Tibial nerve (tissue), 4 donors: Measurements from ENCODE around the gene CHRNG. TPM values are rescaled to one million over a fixed set of nuclear protein-coding genes. Genes with fewer than 3 reads are reported as not detected.

Experiments used
- DNase-seq, 2 donors: peaks; one replicate each; pipeline ENCODE4 v3.0.0-alpha.2; 2019; ENCODE audit warnings: low spot score in 2 of 2
- H3K27ac ChIP-seq, 4 donors: fragments of 200-600 bp; sonication (generic) in 3 of 4; one replicate each; pipeline ENCODE4 v1.5.1; 2017 to 2019; ENCODE audit warnings: mild to moderate bottlenecking in 1 of 4
- H3K27me3 ChIP-seq, 2 donors: fragments of 200-600 bp; sonication (generic) in 1 of 2; one replicate each; pipeline versions ENCODE4 v1.5.1 to v1.6.0; 2017 to 2019
- H3K36me3 ChIP-seq, 3 donors: fragments of 200-600 bp; sonication (generic); one replicate each; pipeline ENCODE4 v1.5.1; 2018 to 2019
- H3K4me1 ChIP-seq, 4 donors: fragments of 200-600 bp; sonication (generic) in 3 of 4; one replicate each; pipeline ENCODE4 v1.5.1; 2017 to 2019
- H3K4me3 ChIP-seq, 4 donors: fragments of 200-600 bp; sonication (generic) in 3 of 4; one replicate each; pipeline ENCODE4 v1.5.1; 2017 to 2019; ENCODE audit warnings: mild to moderate bottlenecking in 1 of 4, moderate library complexity in 1 of 4
- H3K9me3 ChIP-seq, 4 donors: fragments of 200-600 bp; sonication (generic) in 3 of 4; one replicate each; pipeline ENCODE4 v1.5.1; 2017 to 2019
- EP300 ChIP-seq, 2 donors: sonication (generic); formaldehyde crosslinking; IDR thresholded peaks; one replicate each; pipeline ENCODE4 v1.6.1; 2017; ENCODE audit warnings: antibody characterized with exemption in 2 of 2, mild to moderate bottlenecking in 1 of 2
- POLR2A ChIP-seq, 2 donors: fragments of 450-650 bp; IDR thresholded peaks; one replicate each; pipeline ENCODE4 v1.6.1; 2017; ENCODE audit warnings: antibody characterized with exemption in 2 of 2, mild to moderate bottlenecking in 2 of 2, moderate library complexity in 2 of 2
- WGBS, 2 donors: methylation state at CpG; one replicate each; pipeline ENCODE4 v1.1.5; 2018; 5-methylcytosine and 5-hydroxymethylcytosine counted together
- total RNA-seq, 4 donors: library from RNA; depleted of rRNA; stranded (reverse); fragments of >200 nt; gene quantifications; one replicate each; pipeline ENCODE4 v1.1.0, GENCODE V29; 2016
- TF ChIP-seq, protein P1 (sequence below), 5 experiments: fragments of 200-600 bp in 3 of 5; fragments of 450-650 bp in 2 of 5; sonication (generic) in 3 of 5; IDR thresholded peaks; one replicate each; pipeline ENCODE4 v1.5.1; 2016 to 2019; ENCODE audit warnings: antibody characterized with exemption in 5 of 5, mild to moderate bottlenecking in 3 of 5, moderate library complexity in 2 of 5

The CHRNG gene
- total RNA-seq, 4 donors from 2014 or later = not detected

GRCh38 chr2:232521959-232522622 lies 17.4 kb upstream of the CHRNG start:
- peak in 1 of 2 donors; percentile 38 for DNase-seq
- Histone ChIP-seq H3K4me1 (peaks cover 0 to 40% (median 10%) of the 10 kb centered on the region in 4 donors), H3K36me3 (no peaks in the 10 kb centered on the region), H3K9me3 (no peaks in the 10 kb centered on the region), H3K27ac (no peak overlapping the region), H3K27me3 (peaks cover 0 to 75% of the 10 kb centered on the region in 2 donors), H3K4me3 (peak overlapping the region in 2 of 4 donors; percentile 20 to 38)
- TF ChIP-seq POLR2A (IDR thresholded peaks at IDR 0.05) = no peak
- TF ChIP-seq, protein P1, sequence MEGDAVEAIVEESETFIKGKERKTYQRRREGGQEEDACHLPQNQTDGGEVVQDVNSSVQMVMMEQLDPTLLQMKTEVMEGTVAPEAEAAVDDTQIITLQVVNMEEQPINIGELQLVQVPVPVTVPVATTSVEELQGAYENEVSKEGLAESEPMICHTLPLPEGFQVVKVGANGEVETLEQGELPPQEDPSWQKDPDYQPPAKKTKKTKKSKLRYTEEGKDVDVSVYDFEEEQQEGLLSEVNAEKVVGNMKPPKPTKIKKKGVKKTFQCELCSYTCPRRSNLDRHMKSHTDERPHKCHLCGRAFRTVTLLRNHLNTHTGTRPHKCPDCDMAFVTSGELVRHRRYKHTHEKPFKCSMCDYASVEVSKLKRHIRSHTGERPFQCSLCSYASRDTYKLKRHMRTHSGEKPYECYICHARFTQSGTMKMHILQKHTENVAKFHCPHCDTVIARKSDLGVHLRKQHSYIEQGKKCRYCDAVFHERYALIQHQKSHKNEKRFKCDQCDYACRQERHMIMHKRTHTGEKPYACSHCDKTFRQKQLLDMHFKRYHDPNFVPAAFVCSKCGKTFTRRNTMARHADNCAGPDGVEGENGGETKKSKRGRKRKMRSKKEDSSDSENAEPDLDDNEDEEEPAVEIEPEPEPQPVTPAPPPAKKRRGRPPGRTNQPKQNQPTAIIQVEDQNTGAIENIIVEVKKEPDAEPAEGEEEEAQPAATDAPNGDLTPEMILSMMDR (IDR thresholded peaks at IDR 0.05) = peak; percentile 89 to 95 (median 93)
- 3 to 4% methylated on average over 37 to 65 of the region's 66 CpGs for WGBS, 2 donors

GRCh38 chr2:232522623-232523401 lies 16.7 kb upstream of the CHRNG start:
- Histone ChIP-seq H3K27me3 (peaks cover 0 to 76% of the 10 kb centered on the region in 2 donors), H3K4me3 (peak overlapping the region in 1 of 4 donors; percentile 38), H3K36me3 (no peaks in the 10 kb centered on the region), H3K4me1 (peaks cover 0 to 40% (median 10%) of the 10 kb centered on the region in 4 donors), H3K27ac (no peak overlapping the region), H3K9me3 (no peaks in the 10 kb centered on the region)
- TF ChIP-seq, protein P1 (IDR thresholded peaks at IDR 0.05) = no peak
- TF ChIP-seq POLR2A (IDR thresholded peaks at IDR 0.05) = no peak
- TF ChIP-seq EP300 (IDR thresholded peaks at IDR 0.05) = no peak
- WGBS, 2 donors = 20% methylated on average over 31 to 39 of the region's 46 CpGs
- no peak for DNase-seq

DNA sequence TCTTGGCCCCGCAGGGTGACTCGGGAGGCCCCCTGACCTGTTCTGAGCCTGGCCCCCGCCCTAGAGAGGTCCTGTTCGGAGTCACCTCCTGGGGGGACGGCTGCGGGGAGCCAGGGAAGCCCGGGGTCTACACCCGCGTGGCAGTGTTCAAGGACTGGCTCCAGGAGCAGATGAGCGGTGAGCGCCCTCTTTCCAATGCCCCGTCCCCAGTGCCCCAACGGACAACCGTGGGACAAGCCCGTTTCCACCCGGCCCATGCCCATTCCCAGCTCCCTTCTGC lies 16.1 kb upstream of the CHRNG start:
- peaks cover 0 to 40% (median 10%) of the 10 kb centered on the region in 4 donors for H3K4me1 ChIP-seq
- no peaks in the 10 kb centered on the region for H3K36me3 ChIP-seq
- no peak for DNase-seq
- WGBS, 2 donors = 8 to 16% methylated on average over 9 to 12 of the region's 16 CpGs
- no peak overlapping the region for H3K27ac ChIP-seq
- no peaks in the 10 kb centered on the region for H3K9me3 ChIP-seq
- peaks cover 0 to 76% of the 10 kb centered on the region in 2 donors for H3K27me3 ChIP-seq
- TF ChIP-seq POLR2A (IDR thresholded peaks at IDR 0.05) = no peak
- no peak for TF ChIP-seq EP300 (IDR thresholded peaks at IDR 0.05)
- TF ChIP-seq, protein P1 (IDR thresholded peaks at IDR 0.05) = no peak
- H3K4me3 ChIP-seq = no peak overlapping the region

DNA sequence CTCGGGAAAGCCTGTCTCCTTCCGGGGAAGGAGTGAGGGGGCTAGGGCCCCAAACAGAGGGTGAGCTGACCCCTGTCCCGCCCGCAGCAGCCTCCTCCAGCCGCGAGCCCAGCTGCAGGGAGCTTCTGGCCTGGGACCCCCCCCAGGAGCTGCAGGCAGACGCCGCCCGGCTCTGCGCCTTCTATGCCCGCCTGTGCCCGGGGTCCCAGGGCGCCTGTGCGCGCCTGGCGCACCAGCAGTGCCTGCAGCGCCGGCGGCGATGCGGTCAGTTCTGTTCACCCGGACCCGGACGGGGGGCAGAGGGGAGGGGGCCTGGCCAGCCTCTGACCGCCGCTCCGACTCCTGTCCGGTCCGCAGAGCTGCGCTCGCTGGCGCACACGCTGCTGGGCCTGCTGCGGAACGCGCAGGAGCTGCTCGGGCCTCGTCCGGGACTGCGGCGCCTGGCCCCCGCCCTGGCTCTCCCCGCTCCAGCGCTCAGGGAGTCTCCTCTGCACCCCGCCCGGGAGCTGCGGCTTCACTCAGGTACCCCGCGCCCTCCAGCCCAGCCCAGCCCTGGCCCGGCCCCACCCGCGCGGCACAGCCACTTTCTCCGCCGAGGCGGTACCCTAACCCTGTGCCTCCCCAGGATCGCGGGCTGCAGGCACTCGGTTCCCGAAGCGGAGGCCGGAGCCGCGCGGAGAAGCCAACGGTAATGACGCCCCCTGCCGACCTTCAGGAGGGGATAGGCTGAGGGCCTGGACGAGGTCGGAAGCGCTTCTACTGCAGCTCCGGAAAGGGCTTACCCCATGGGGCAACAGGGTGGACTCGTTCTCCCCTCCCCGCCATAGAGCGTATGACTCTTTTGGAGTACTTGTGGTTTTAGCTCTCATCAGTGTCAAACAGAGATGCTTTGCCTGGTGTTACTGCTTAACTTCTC lies 15.6 kb upstream of the CHRNG start:
- peaks cover 0 to 40% (median 10%) of the 10 kb centered on the region in 4 donors for H3K4me1 ChIP-seq
- no peaks in the 10 kb centered on the region for H3K9me3 ChIP-seq
- H3K27me3 ChIP-seq = peaks cover 0 to 76% of the 10 kb centered on the region in 2 donors
- TF ChIP-seq EP300 (IDR thresholded peaks at IDR 0.05) (no peak), POLR2A (IDR thresholded peaks at IDR 0.05) (no peak)
- TF ChIP-seq, protein P1 (IDR thresholded peaks at IDR 0.05) = no peak
- no peaks in the 10 kb centered on the region for H3K36me3 ChIP-seq
- WGBS, 2 donors = 1 to 2% methylated on average over 21 to 26 of the region's 75 CpGs
- peak overlapping the region in 1 of 4 donors; percentile 38 for H3K4me3 ChIP-seq
- DNase-seq = no peak
- no peak overlapping the region for H3K27ac ChIP-seq
